Measurements from ENCODE around the gene SFXN2. TPM values are rescaled to one million over a fixed set of nuclear protein-coding genes. Genes with fewer than 3 reads are reported as not detected.

The SFXN2 gene
- total RNA-seq, 4 donors from 2014 or later: 1.2 to 4.0 (median 2.9) TPM

DNA sequence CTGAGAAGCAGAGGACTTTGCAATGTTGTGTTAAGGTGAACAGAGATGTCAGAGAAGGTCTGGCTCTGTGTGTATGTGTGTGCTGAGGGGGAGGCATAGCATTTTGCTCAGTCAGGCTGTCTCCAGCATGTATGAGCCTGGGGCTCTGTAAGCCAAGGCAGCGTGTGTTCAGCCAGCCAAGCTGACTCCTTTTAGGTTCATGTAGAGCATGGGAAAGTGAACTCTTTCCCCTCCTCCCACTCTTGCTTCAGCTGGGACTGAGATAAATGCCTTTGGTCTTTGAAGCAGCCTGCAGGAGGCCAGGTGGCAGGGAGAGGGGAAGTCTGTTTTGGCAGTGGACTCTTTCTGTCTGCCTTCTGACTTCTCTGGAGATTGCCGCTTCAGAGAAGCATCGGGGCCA lies 3.8 kb downstream of the SFXN2 start:
- no peak for DNase-seq (ENCODE audit: extremely low spot score)
- Histone ChIP-seq H3K36me3 (no peaks in the 10 kb centered on the region), H3K4me1 (peaks cover 19 to 34% (median 29%) of the 10 kb centered on the region in 4 donors), H3K27ac (replicated peaks in 1 of 4) (peak overlapping the region; percentile 55 to 69 (median 62)), H3K9me3 (no peaks in the 10 kb centered on the region), H3K4me3 (no peak overlapping the region), H3K27me3 (no peaks in the 10 kb centered on the region)
- WGBS: 16% methylated on average over 3 of the region's 3 CpGs
- intact Hi-C loops (cut with DNase I): no loop called here
- TF ChIP-seq POLR2AphosphoS5 (IDR thresholded peaks at IDR 0.05) (peak; percentile 22 to 60), POLR2A (IDR thresholded peaks at IDR 0.05; ENCODE audit: low read depth) (no peak), CTCF (IDR thresholded peaks at IDR 0.05) (no peak)

DNA sequence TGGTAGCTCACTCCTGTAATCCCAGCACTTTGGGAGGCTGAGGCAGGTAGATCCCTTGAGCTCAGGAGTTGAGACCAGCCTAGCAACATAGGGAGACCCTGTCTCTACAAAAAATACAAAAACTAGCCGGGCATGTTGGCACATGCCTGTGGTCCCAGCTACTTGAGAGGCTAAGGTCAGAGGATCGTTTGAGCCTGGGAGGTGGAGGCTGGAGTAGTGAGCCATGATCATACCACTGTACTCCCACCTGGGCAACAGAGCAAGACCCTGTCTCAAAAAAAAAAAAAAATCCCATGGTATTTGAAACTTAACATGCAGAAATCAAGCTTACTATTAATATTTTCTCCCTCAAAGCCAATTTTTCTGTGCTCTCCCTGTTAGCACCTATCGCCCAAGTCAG lies 5.9 kb downstream of the SFXN2 start:
- H3K4me1 ChIP-seq: peaks cover 9 to 25% (median 19%) of the 10 kb centered on the region in 4 donors
- no peaks in the 10 kb centered on the region for H3K9me3 ChIP-seq
- TF ChIP-seq EP300 (IDR thresholded peaks at IDR 0.05) (no peak), CTCF (IDR thresholded peaks at IDR 0.05) (no peak), POLR2AphosphoS5 (IDR thresholded peaks at IDR 0.05) (no peak), POLR2A (IDR thresholded peaks at IDR 0.05; ENCODE audit: low read depth) (no peak)
- DNase-seq (ENCODE audit: extremely low spot score): no peak
- H3K4me3 ChIP-seq: no peak overlapping the region
- no peaks in the 10 kb centered on the region for H3K27me3 ChIP-seq
- H3K27ac ChIP-seq (replicated peaks in 1 of 4): no peak overlapping the region
- 89% methylated on average over 3 of the region's 3 CpGs for WGBS
- intact Hi-C loops (cut with DNase I): no loop called here
- no peaks in the 10 kb centered on the region for H3K36me3 ChIP-seq

GRCh38 chr10:102720775-102721301 lies 6.4 kb downstream of the SFXN2 start:
- Histone ChIP-seq H3K36me3 (no peaks in the 10 kb centered on the region), H3K9me3 (no peaks in the 10 kb centered on the region), H3K27me3 (no peaks in the 10 kb centered on the region), H3K4me3 (no peak overlapping the region), H3K4me1 (peaks cover 8 to 23% (median 15%) of the 10 kb centered on the region in 4 donors), H3K27ac (replicated peaks in 1 of 4) (no peak overlapping the region)
- intact Hi-C loops (cut with DNase I): no loop called here
- TF ChIP-seq POLR2A (IDR thresholded peaks at IDR 0.05; ENCODE audit: low read depth): no peak
- TF ChIP-seq POLR2AphosphoS5 (IDR thresholded peaks at IDR 0.05): no peak
- no peak for TF ChIP-seq CTCF (IDR thresholded peaks at IDR 0.05)
- TF ChIP-seq EP300 (IDR thresholded peaks at IDR 0.05): no peak
- DNase-seq (ENCODE audit: extremely low spot score): no peak
- WGBS: 72% methylated on average over 6 of the region's 6 CpGs

GRCh38 chr10:102721954-102722353 lies 7.5 kb downstream of the SFXN2 start:
- Histone ChIP-seq H3K27me3 (no peaks in the 10 kb centered on the region), H3K36me3 (peaks cover 0 to 4% (median 2%) of the 10 kb centered on the region in 4 donors), H3K27ac (replicated peaks in 1 of 4) (no peak overlapping the region), H3K4me1 (peaks cover 8 to 23% (median 14%) of the 10 kb centered on the region in 4 donors), H3K9me3 (no peaks in the 10 kb centered on the region), H3K4me3 (no peak overlapping the region)
- TF ChIP-seq EP300 (IDR thresholded peaks at IDR 0.05) (no peak), POLR2A (IDR thresholded peaks at IDR 0.05; ENCODE audit: low read depth) (no peak), POLR2AphosphoS5 (IDR thresholded peaks at IDR 0.05) (no peak), CTCF (IDR thresholded peaks at IDR 0.05) (no peak)
- WGBS: 79% methylated on average over 4 of the region's 4 CpGs
- DNase-seq (ENCODE audit: extremely low spot score): no peak
- intact Hi-C loops (cut with DNase I): no loop called here

GRCh38 chr10:102723989-102724388 lies 9.6 kb downstream of the SFXN2 start:
- Histone ChIP-seq H3K27me3 (no peaks in the 10 kb centered on the region), H3K36me3 (peaks cover 0 to 23% (median 7%) of the 10 kb centered on the region in 4 donors), H3K4me1 (peaks cover 2 to 8% (median 3%) of the 10 kb centered on the region in 4 donors), H3K27ac (replicated peaks in 1 of 4) (no peak overlapping the region), H3K9me3 (no peaks in the 10 kb centered on the region), H3K4me3 (no peak overlapping the region)
- intact Hi-C loops (cut with DNase I): loop anchor here (1.0 kb wide), 1 partner anchor 14 kb away; no protein-coding TSS in a partner anchor
- WGBS: 96% methylated on average over 4 of the region's 4 CpGs
- TF ChIP-seq CTCF (IDR thresholded peaks at IDR 0.05) (no peak), EP300 (IDR thresholded peaks at IDR 0.05) (no peak), POLR2A (IDR thresholded peaks at IDR 0.05; ENCODE audit: low read depth) (no peak), POLR2AphosphoS5 (IDR thresholded peaks at IDR 0.05) (no peak)
- no peak for DNase-seq (ENCODE audit: extremely low spot score)
